Vagina (tissue), 2 donors: ENCODE measurements around the gene TM7SF2. TPM values are rescaled to one million over a fixed set of nuclear protein-coding genes. Genes with fewer than 3 reads are reported as not detected.
"Not testable (repeated sequence)": the region's sequence is repeated elsewhere in the genome, so short reads cannot be mapped to it uniquely, and the experiment has no call there.

Experiments used
- DNase-seq, 2 donors: peaks; one replicate each; pipeline ENCODE4 v3.0.0-alpha.2; 2017; ENCODE audit errors: extremely low spot score in 2 of 2
- H3K27ac ChIP-seq: fragments of 200-600 bp; sonication (generic); one replicate; pipeline ENCODE4 v1.5.1; 2019
- H3K27me3 ChIP-seq: fragments of 200-600 bp; sonication (generic); one replicate; pipeline ENCODE4 v1.5.1; 2019
- H3K36me3 ChIP-seq, 2 donors: fragments of 200-600 bp; sonication (generic); one replicate each; pipeline ENCODE4 v1.5.1; 2017 to 2019
- H3K4me1 ChIP-seq: fragments of 200-600 bp; sonication (generic); one replicate; pipeline ENCODE4 v1.5.1; 2019
- H3K4me3 ChIP-seq, 2 donors: fragments of 200-600 bp; sonication (generic); 1 replicate in 1 of 2; 2 replicates in 1 of 2; pipeline ENCODE4 v1.5.1; 2016 to 2019
- H3K9me3 ChIP-seq: fragments of 200-600 bp; sonication (generic); one replicate; pipeline ENCODE4 v1.5.1; 2019
- CTCF ChIP-seq, 3 experiments: fragments of 450-650 bp in 2 of 3; fragments of 200-600 bp in 1 of 3; sonication (generic) in 1 of 3; IDR thresholded peaks; one replicate each; pipeline ENCODE4 v1.5.1; 2017 to 2019; ENCODE audit warnings: antibody characterized with exemption in 3 of 3, mild to moderate bottlenecking in 2 of 3, moderate library complexity in 2 of 3
- POLR2A ChIP-seq, 2 donors: fragments of 450-650 bp; IDR thresholded peaks; one replicate each; pipeline ENCODE4 v1.6.1; 2017; ENCODE audit warnings: antibody characterized with exemption in 2 of 2, mild to moderate bottlenecking in 2 of 2, moderate library complexity in 2 of 2
- POLR2AphosphoS5 ChIP-seq, 2 donors: sonication (generic); formaldehyde crosslinking; IDR thresholded peaks; one replicate each; pipeline ENCODE4 v1.9.0; 2017; ENCODE audit warnings: antibody characterized with exemption in 2 of 2, mild to moderate bottlenecking in 2 of 2, low read depth in 1 of 2; ENCODE audit not compliant: insufficient read depth in 1 of 2
- intact Hi-C: fragments of 100-400 bp; cut with DNase I; formaldehyde crosslinking; loops from one replicate; pipeline ENCODE4 v1.15.1; 2023
- total RNA-seq: library from RNA; depleted of rRNA; stranded (reverse); fragments of >200 nt; gene quantifications from one replicate; pipeline ENCODE4 v1.2.3, GENCODE V29; 2016

Gene TM7SF2
- total RNA-seq, 1 donor from 2014 or later, result 37.6 TPM

GRCh38 chr11:65117206-65118096, 5.8 kb downstream of the TM7SF2 start, which contains the start of gene ZNHIT2:
ZNHIT2 (minus strand) TSS chr11:65117701; CDS start chr11:65117653, 48 bp downstream.
- intact Hi-C loops, result loop anchor here (5.0 kb wide), 1 partner anchor 105 kb away; the partner anchor contains the start of gene ARL2
- Histone ChIP-seq H3K4me3 (peak within 1 kb of the TSS; percentile 79 to 98), H3K9me3 (no peaks in the 10 kb centered on the region), H3K27me3 (no peaks in the 10 kb centered on the region), H3K4me1 (peaks cover 46% of the 10 kb centered on the region), H3K36me3 (peaks cover 0 to 24% of the 10 kb centered on the region in 2 donors), H3K27ac (peak within 1 kb of the TSS; percentile 71)
- TF ChIP-seq POLR2AphosphoS5 (IDR thresholded peaks at IDR 0.05; ENCODE audit: insufficient read depth in 1 of 2, low read depth in 1 of 2) (peak; percentile 84 to 99), CTCF (IDR thresholded peaks at IDR 0.05) (peak; percentile 92 to 97 (median 96)), POLR2A (IDR thresholded peaks at IDR 0.05) (no peak)
- DNase-seq, result peak in 1 of 2 donors; percentile 98

GRCh38 chr11:65118097-65118837, 6.6 kb downstream of the TM7SF2 start:
- Histone ChIP-seq H3K4me1 (peaks cover 46% of the 10 kb centered on the region), H3K27ac (peak overlapping the region; percentile 71), H3K36me3 (peaks cover 0 to 24% of the 10 kb centered on the region in 2 donors), H3K9me3 (no peaks in the 10 kb centered on the region), H3K27me3 (no peaks in the 10 kb centered on the region), H3K4me3 (no peak overlapping the region)
- DNase-seq, result peak in 1 of 2 donors; percentile 85
- intact Hi-C loops, result loop anchor here (5.0 kb wide), 1 partner anchor 106 kb away; the partner anchor contains the start of gene ARL2
- no peak for TF ChIP-seq POLR2A (IDR thresholded peaks at IDR 0.05)
- TF ChIP-seq CTCF (IDR thresholded peaks at IDR 0.05), result peak in 2 of 3 experiments; percentile 3 to 4

GRCh38 chr11:65118891-65119669, 7.4 kb downstream of the TM7SF2 start:
- peak in 1 of 2 donors; percentile 52 for DNase-seq
- intact Hi-C loops, result loop anchor here (5.0 kb wide), 1 partner anchor 107 kb away; the partner anchor contains the start of gene ARL2
- peaks cover 0 to 24% of the 10 kb centered on the region in 2 donors for H3K36me3 ChIP-seq
- not testable (repeated sequence) for H3K4me3 ChIP-seq, H3K27me3 ChIP-seq, H3K9me3 ChIP-seq
- peaks cover 49% of the 10 kb centered on the region for H3K4me1 ChIP-seq
- peak overlapping the region; percentile 71 for H3K27ac ChIP-seq

- Histone ChIP-seq H3K36me3 (peaks cover 0 to 27% of the 10 kb centered on the region in 2 donors), H3K27ac (no peak overlapping the region), H3K4me3 (no peak overlapping the region), H3K4me1 (peaks cover 49% of the 10 kb centered on the region), H3K27me3 (no peaks in the 10 kb centered on the region), H3K9me3 (no peaks in the 10 kb centered on the region)
- no peak for TF ChIP-seq POLR2AphosphoS5 (IDR thresholded peaks at IDR 0.05; ENCODE audit: insufficient read depth in 1 of 2, low read depth in 1 of 2)
- no peak for TF ChIP-seq POLR2A (IDR thresholded peaks at IDR 0.05)
- TF ChIP-seq CTCF (IDR thresholded peaks at IDR 0.05), result no peak
- intact Hi-C loops, result loop anchor here (5.0 kb wide), 1 partner anchor 107 kb away; the partner anchor contains the start of gene ARL2
- DNase-seq, result no peak
Observed at GRCh38 chr11:65119670-65119995, 8.0 kb downstream of the TM7SF2 start.

GRCh38 chr11:65120831-65121230, 9.2 kb downstream of the TM7SF2 start:
- Histone ChIP-seq H3K27ac (peak overlapping the region; percentile 84), H3K9me3 (no peaks in the 10 kb centered on the region), H3K27me3 (no peaks in the 10 kb centered on the region), H3K4me3 (peak overlapping the region; percentile 85 to 91), H3K36me3 (peaks cover 0 to 37% of the 10 kb centered on the region in 2 donors), H3K4me1 (peaks cover 46% of the 10 kb centered on the region)
- intact Hi-C loops, result loop anchor here (10.0 kb wide), 1 partner anchor 204 kb away; no protein-coding TSS in a partner anchor
- TF ChIP-seq POLR2AphosphoS5 (IDR thresholded peaks at IDR 0.05; ENCODE audit: insufficient read depth in 1 of 2, low read depth in 1 of 2) (no peak), CTCF (IDR thresholded peaks at IDR 0.05) (no peak), POLR2A (IDR thresholded peaks at IDR 0.05) (no peak)
- DNase-seq, result no peak
